Activated CD4-positive, alpha-beta T cell treated with anti-CD3 and anti-CD28 coated beads, Interleukin-2, amount 50 U/mL, for 48 hours (primary cell): Measurements from ENCODE around the gene UNC79.

Source experiments
- DNase-seq, 2 experiments: peaks; one replicate each; pipeline ENCODE4 v3.0.0-alpha.2; 2020

UNC79 gene

DNA sequence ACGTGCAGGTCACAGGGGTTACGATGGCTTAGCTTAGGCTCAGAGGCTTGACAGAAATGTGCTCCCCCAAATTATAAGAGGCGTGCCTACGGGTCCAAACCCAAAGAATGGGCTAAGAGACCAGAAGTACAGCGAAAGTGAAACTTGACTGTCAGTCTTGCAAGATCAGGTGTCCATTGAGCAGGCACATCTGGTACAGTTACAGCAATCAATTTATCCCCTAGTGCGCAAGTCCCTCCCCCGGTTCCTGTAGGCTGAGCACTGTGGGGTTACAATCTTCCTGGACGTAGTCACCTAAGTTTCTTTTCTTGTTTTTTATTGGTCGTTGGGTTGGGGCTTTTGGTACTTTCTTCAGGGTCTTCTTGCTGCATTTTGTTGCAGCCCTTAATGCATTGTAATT is 134.2 kb downstream of the UNC79 start:
- no peak for DNase-seq

DNA sequence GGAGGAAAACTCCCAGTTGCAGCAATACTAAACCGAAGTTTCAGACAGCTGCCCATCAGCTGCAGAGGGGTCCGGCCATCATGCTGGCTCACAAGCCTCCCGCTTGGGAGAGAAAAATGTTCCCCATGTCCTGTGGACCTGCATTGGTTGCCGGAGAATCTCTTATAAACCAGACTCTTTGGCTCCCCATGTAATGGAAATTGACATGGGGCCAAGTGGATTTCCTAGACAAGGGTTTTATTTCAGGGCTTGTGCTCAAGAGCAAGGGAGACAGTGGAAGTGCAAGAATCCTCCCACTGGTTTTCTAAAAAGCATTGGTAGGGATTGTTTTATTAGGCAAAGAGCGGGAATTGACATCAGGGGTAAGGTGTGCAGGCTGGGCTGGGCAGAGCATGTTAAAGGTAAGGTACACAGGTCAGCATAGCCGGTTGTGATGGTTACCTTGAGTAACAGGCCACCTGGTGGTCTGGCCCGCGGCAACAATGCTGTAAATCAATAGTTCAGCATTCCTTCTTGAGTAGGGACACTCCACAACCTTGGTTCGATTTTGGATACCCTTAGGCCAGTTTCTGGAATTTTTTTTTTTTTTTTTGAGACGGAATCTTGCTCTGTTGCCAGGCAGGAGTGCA is 135.4 kb downstream of the UNC79 start:
- no peak for DNase-seq

DNA sequence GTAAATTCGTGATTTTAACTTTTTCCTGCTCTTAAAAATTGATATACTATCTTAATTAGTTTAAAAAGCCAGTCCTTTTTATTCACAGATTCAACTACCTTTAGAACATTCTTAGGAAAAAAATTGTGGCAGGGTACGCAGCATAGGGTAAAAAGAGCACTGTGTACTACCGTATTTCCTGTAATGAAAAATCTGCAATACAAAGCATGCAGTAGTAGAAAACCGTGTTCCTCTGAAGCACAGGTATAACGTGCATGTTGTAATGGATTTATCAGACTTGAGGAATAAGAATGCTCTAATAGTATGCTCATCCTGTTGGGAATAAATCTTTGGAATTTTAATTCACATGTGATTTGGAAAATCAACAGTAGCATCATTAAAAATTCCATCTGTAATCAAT is 140.5 kb downstream of the UNC79 start:
- no peak for DNase-seq

DNA sequence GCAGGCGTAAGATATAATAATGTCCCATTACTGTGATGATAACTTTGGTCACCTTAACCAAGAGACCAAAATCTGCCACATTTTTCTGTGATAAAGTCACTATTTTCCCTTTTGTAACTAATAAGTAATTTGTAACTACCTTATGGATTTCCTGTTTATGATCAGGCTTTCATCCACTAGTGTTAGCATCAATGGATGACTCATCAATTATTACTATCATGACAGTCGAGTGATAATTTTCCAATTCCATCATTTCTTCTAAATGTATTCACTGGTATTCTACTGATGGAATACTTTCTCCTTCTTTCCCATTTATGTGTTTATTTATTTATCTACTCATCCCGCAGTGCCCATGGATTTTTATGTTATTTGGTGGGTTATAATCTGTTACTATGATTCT is 148.4 kb downstream of the UNC79 start:
- no peak for DNase-seq

DNA sequence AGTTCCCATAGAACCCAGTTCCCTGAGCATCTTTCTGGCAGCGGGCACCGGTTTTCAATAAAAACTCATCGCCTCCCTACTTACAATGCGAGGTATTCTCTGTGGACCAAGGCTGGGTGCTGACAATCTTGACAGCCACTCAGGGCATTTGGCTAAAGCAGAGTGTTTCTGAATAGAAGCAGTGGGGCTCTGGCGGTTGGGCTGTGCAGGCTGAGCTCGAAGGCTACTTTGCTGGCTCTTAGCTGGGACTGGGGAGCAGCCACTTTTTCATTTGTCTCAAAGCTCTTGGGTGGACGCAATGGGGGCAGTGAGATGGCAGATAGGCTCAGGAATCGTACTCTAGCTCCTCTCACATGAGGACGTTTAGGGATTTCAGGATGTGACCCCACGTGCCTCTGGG is 151.8 kb downstream of the UNC79 start:
- DNase-seq = no peak

DNA sequence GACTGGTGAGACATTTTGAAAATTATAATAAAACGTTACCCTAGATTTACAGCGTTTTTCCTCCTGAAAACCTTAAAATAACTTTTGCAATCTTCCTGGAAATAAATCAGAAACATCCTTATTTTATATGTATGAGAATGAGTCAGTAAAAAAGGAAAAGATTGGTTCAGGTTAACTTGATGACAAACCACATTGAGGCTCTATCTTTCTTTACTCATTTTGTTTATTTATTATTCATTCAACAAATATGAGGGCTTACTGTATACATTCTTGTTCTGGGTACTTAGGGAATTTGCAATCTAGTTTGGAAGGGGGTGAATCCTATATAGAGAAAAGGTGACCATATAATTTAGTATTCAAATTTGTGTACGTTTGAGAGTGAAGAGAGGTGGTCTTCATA is 156.6 kb downstream of the UNC79 start:
- no peak for DNase-seq

DNA sequence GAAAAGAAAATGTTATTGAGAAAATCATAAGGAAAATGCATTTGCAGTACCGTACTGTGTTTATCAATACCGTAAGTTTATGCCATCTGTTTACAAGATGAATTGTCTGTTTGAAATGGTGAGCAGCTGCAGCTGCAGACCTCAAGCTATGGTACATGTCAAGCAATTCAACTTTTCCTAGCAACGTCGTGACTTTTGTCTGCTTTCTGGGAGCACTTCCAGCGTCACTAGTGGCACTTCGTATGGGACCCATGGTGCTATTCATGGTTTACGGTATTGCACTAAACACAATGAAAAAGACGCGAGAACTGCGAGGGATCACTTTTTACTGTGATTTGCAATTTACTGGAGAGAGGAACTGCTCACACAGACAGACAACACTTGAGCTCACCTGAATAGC is 160.8 kb downstream of the UNC79 start:
- DNase-seq = no peak

DNA sequence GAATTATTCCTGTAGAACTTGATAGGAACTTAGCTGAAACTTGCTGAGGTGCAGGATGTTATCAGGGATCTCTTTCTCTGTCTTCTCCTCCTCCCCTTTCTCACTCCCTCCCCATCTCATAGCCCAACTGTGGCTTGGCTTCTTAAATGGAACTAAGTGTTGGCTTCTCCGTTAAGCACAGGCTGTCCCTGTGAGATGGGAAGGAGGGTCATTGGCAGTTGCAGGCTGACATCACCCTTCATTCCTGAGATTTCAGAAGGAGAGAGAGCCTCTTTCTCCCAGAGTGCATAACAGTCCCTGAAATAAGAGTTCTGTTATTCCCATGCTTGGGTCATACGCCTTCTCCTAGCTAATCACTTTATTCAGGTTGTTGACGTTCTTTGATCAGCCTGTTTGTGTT is 162.0 kb downstream of the UNC79 start:
- DNase-seq = no peak

DNA sequence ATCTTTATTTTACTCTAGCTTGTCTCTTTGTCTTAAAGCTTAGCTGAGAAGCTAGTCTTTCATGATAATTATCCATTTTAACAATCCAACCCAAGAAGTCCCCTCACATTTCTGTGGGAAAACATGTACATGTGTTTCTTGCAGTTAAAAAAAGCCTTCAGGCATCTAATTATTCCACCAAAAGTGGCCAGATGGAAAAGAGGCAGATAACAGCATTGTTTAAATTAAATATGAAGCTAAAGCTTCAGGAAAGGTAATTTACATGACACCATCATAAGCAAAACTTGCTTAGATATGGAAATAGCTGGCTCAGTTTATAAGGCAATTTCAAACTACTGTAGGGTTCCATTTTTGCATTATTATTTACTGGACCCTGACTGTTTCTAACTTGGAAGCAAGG is 175.4 kb downstream of the UNC79 start:
- no peak for DNase-seq

DNA sequence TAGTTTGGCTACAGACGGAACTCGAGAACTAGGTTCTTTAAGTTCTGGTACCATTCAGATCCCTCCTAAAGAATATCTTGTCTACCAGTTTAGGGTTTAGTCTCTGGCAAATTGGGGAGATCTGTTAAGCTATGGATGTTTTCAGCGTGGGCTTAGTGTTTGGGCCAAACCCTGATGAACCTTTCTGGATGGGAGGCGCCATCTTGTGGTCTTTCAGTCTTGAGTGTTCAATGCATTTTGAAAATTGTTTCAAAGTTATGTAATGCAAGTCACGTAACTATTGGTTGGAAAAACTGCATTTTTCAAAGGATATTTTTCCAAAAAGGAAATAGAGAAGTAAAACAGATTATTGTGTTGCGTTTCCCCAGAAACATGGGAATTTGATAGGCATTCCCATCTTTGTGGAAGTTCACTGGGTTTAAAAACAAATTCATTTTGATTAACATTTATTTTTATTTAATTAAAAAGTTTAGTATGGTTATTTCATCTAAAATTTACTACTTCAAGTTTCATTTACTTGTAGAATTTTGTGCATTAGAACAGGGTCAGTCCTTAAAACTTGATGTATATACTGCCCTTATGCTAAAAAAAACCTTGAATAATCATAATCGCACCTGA is 188.5 kb downstream of the UNC79 start:
- DNase-seq = peak; percentile 9 to 16

DNA sequence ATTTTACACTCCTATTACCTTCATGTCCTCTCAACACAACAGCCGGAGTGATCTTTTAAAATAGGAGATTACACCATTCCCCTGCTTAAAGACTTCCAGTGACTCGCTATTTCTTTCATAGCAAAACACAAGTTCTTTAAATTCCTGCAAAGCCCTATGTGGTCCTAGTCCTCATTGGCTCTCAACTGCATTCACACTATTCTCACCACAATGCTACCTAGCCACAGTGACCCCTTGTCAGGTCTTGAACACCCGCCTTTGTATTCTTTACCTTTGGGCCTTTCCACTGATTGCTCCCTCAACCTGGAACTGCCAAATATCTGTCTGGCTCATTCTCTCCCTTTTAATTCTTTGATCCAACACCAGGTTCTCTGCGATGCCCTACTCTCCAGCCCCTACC is 197.3 kb downstream of the UNC79 start:
- DNase-seq = no peak

DNA sequence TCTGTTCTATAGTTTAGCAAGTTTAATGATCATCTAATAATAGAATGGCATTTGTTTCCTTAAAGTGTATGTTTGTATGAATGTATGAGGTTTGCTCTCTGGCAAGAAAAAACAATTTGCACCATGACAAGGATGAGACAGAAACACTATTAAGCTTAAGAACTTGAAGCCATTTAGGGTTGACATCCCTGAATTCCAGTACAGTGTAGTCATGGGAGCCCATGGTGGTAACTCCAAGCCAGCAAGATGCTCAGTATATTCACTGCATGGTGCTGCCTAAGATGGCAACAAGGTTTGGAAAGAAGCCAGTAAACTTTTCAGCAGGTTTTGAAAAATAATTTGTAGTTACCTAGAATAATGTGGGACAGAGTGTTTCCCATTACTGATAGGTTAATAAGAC is 198.9 kb downstream of the UNC79 start:
- no peak for DNase-seq

DNA sequence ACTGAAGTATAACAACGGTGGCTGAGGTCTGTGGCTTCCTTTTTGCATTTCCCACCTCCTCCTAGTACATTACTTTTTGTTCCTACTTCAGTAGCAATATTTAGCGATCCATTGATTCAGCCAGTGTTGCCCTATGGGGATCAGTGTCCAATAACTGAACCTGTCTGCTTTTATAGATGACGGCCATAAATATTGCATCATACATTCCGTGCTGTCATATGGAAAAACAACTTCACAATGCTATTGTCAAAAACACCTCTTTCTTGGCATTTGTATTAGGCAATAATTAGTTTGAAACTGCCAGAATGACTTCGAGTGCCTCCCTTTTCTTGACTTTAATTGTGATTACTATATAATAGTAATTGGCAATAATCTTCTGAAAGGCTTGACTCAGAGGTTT is 208.1 kb downstream of the UNC79 start:
- DNase-seq = no peak

DNA sequence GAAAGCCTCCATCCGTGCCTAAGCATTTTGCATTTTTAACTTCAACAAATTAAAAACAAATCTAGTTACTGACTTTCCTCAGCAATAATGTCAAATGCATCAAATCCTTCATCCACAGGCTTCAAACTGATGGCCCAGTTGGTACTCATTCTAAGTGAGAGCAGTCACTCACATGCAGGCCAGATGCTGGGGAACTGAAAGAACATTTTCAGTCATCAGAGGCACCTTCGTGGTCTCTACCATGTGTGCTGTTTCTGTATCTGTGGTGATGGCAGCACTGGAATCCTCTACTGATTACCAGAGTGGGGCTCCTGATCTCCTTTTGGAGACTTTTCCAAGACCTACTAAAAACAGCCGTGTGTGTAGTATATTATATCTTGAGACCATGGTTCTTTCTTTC is 212.4 kb downstream of the UNC79 start:
- no peak for DNase-seq

DNA sequence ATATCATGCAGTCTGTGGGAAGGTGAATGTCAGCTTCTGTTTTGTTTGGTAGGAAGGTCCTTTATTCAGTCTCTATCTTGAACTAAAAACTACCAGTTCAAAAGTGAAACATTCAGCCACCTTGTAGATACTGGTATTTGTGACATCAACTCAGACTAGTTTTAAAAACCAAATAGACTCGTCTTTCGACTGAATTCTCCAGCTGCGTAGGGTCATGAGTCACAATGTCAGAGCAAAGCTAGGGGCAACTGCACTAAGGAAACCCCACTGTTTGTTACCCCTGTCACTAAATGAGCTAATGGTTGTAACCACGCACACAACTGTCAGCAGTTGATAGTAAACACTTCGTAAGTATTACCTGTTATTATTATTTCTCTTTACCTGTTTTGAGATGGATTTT is 212.9 kb downstream of the UNC79 start:
- DNase-seq = no peak

DNA sequence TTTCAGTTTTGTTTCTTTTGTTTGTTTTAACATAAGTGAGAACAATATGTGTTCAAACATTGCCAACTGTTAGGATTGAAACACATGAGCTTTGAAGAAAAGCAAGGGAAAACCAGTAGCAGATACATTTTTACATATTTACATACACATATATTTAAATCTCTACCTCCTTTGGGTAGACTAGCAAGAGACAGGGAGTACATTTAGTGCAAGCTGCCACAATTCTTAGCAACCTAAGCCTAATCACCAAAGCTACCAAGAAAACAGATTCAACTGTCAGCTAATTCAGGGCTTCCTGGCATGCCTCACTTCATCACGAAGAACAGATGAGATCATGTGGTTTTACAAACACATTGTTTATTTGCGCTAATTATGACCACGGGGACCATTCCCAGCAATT is 214.5 kb downstream of the UNC79 start:
- no peak for DNase-seq

DNA sequence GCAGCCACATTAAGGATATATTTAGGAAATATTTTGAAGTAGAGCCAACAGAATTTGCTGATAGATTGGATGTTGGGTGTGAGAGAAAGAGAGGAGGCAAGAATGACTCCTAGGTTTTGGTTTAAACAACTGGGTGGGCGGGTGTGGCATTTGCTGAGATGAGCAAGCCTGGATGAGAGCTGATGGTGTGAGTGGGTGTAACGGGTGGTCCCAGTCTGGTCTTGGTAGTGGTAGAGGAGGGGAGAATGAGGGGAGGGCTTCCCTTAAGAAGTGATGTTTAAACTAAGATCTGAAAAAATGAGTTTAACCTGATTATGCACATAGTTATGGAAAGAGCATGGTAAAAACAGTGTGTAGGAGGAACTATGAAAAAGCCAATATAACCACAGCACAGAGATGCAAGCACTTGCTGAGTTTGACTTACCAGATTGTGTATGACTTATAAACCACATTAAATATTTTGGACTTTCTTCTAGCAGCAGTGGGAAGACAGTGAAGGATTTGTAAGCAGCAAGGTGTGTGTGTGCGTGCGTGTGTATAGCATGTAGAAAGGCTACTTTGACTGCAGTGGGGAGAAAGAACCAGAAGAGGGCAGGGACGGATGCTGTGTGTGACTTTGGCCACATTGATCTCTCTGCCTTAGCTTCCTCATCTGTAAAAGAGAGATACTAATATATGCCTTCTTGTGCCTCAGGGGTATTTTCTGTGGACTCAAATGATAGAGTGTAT is 217.9 kb downstream of the UNC79 start:
- DNase-seq = peak; percentile 6 to 27

DNA sequence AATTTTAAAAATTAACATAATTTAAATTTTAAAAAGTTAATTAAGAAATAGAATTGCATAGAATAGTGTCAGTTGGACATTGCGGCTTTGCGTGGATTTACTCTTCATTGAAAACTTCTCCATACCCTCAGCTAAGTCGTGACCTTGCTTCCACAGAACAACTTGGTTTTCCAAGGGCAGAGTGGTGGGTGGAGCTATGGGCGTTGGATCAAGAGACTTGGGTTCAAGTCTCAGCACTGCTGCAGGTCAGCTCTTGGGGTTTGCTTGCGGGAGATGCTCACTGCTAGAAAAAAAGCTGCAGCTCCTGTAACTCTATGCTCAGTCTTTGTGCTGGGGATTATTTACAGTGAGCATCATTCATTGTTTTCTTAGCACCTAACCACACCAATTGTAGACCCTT is 223.9 kb downstream of the UNC79 start:
- no peak for DNase-seq

DNA sequence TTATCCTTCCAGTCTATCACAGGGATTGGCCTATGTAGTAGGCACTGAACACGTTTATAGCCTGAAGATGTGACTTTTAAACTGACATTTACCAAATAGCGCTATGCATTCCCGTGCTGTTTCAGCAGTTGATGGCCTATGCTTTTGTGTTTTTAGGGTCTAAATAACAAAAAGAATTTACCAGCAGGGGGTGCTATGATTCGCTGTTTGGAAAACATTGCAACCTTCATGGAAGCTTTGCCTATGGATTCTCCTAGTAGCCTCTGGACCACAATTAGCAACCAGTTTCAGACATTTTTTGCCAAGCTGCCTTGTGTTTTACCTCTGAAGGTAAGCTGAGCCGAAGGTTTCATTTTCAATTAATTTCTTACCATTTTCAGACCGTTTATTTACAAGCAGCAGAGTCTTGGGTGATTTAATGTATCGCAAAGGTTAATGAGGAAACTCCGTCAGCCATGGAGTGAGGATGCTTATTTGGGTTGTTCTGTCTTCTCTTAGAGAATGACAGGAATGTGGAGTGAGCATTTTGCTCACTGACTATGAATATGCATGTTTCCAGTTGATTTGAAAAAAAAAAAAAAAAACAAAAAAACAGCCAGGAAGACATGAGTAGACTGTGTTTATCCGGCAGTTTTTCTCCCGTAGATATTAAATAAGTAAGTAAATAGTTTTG is 224.5 kb downstream of the UNC79 start:
- no peak for DNase-seq

DNA sequence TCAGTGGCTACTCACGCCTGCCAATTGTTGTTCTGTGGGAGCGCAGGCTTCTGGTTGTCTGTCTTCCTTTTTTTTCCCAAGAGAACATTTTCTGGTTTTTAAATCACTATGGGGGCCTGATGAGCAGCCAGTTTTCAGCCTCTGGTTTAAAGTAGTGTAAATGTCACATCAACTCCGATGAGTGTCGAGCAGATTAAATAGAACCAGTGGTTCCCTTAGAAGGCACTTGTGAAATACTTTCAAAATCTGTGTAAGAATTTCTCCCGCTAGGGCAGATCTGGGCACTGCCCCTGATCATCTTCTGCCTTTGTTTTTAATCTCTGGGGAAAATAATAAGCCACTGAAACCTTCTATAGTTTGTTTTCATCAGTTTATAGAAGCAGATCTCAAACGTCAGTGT is 227.1 kb downstream of the UNC79 start:
- no peak for DNase-seq

DNA sequence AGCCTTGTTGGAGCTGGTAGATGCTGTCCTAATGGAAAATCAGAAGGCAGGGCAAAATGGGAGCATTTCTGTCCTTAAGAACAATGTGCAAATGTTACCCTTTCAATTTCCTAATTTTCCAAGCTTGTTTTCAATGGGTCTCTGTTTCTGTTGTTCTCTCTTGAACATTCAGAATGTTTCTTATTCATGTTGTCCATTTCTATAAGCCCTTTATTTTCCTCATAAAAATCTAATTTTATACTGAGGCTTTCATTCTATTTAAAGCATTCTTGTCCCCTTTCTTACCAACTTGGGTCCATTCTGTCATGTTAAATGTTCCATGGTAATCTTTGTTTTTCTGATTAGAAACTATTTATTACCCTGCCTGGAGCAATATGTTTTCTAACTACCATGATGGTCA is 232.6 kb downstream of the UNC79 start:
- no peak for DNase-seq

DNA sequence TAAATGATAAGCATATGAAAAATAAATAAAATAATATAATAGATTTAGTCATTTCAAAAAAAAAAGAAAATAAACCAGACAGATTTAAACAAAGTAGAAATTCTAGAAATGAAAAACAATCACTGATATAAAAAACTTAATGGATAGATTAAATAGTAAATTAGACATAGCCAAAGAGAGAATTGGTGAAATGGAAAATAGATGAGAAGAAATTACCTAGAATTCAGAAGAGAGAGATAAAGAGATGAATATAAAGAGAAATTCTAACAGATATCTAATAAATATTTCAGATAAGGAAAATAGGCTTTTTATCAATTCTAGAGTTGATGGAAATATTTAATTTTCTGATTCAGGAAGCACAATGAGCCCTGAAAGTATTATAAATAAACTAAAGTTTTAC is 234.4 kb downstream of the UNC79 start:
- DNase-seq = no peak

DNA sequence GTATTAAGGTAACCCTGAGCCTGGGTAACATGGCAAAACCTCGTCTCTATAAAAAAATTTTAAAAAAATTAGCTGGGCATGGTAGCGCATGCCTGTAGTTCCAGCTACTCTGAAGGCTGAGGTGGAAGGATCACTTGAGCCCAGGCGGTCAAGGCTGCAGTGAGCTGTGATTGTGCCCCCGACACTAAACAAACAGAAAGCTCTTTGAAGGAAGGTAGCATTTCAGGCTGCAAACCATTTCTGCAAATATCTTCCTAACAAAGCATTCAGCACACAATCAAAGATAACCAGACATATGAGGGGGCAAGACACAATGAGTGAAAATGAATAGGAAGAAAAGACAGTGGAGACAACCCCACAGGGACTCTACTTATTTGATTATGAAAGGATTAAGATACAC is 238.9 kb downstream of the UNC79 start:
- DNase-seq = no peak

DNA sequence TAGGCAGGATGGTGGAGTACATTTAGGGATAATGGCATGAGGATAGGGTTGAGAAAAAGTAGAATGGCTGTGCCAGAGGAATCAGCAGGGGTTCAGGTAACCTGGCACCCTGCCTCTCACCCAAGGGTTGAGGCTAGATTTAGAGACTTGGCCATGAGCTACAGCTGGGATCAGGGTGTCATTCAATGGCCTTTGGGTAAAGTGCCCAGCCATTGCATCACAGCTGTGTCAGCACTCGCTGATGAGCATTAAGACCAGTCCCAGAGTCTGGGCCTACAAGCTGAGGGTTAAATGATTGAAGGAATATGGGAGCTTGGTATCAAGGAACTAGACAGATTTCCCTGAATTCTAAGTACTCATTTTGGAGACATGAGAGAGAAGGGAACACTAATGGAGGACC is 243.6 kb downstream of the UNC79 start:
- no peak for DNase-seq
